Breast epithelium (tissue), 3 donors: ENCODE measurements around the gene GFPT2.

Source experiments
- CTCF ChIP-seq, 3 donors: fragments of 450-650 bp; IDR thresholded peaks; one replicate each; pipeline ENCODE4 v1.5.1; 2016 to 2017; ENCODE audit warnings: antibody characterized with exemption in 3 of 3, mild to moderate bottlenecking in 3 of 3, moderate library complexity in 3 of 3
- POLR2AphosphoS5 ChIP-seq, 3 donors: sonication (generic); formaldehyde crosslinking; IDR thresholded peaks; one replicate each; pipeline ENCODE4 v1.6.1; 2017; ENCODE audit warnings: antibody characterized with exemption in 3 of 3

- TF ChIP-seq CTCF (IDR thresholded peaks at IDR 0.05) (no peak), POLR2AphosphoS5 (IDR thresholded peaks at IDR 0.05) (no peak)
Measured at GRCh38 chr5:180306796-180307195, 46.3 kb downstream of the GFPT2 start.
